Adrenal gland (tissue), 5 donors: ENCODE measurements around the gene KCNIP3.

ENCODE experiments used
- POLR2A ChIP-seq, 2 donors: fragments of 450-650 bp; IDR thresholded peaks; one replicate each; pipeline ENCODE4 v1.6.1; 2017; ENCODE audit warnings: antibody characterized with exemption in 2 of 2, mild to moderate bottlenecking in 2 of 2, moderate library complexity in 1 of 2
- TF ChIP-seq, protein P1 (sequence below), 6 experiments: fragments of 450-650 bp in 4 of 6; fragments of 200-600 bp in 2 of 6; sonication (generic) in 1 of 6; IDR thresholded peaks; 1 replicate in 5 of 6; 2 replicates in 1 of 6; pipeline versions ENCODE4 v1.5.1 to v1.8.0; 2016 to 2021; ENCODE audit warnings: antibody characterized with exemption in 6 of 6, mild to moderate bottlenecking in 2 of 6, moderate library complexity in 1 of 6
- donor health status: DM: no; HTN: no; CAD: no.

DNA sequence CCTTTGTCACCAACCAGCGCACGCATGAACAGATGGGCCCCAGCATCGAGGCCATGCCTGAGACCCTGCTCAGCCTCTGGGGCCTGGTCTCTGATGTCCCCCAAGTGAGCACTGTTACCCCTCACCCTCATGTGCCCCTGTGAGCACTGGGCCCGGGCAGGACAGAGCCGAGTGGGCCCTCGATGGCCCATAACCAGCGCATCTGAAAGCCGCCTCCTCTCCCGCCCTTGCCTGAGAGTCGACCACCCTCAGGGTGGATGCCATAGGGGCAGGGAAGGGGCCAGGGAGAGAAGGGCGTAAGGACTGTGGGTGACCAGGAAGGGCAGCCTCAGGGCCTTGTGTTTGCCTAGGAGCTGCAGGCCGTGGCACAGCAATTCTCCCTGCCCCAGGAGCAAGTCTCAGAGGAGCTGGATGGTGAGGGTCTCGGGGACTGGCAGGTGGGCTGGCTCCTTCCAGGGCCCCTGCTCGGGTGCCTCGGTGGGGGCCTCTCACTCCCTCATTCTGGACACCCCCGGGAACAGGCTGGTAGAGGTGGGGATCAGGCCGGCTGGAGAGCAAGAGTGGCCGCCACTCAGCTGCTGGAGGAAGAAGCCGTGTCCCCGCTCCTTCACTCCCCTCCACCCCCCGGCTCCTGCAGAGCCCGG is 20.8 kb upstream of the KCNIP3 start:
- TF ChIP-seq, protein P1, sequence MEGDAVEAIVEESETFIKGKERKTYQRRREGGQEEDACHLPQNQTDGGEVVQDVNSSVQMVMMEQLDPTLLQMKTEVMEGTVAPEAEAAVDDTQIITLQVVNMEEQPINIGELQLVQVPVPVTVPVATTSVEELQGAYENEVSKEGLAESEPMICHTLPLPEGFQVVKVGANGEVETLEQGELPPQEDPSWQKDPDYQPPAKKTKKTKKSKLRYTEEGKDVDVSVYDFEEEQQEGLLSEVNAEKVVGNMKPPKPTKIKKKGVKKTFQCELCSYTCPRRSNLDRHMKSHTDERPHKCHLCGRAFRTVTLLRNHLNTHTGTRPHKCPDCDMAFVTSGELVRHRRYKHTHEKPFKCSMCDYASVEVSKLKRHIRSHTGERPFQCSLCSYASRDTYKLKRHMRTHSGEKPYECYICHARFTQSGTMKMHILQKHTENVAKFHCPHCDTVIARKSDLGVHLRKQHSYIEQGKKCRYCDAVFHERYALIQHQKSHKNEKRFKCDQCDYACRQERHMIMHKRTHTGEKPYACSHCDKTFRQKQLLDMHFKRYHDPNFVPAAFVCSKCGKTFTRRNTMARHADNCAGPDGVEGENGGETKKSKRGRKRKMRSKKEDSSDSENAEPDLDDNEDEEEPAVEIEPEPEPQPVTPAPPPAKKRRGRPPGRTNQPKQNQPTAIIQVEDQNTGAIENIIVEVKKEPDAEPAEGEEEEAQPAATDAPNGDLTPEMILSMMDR (IDR thresholded peaks at IDR 0.05) = no peak
- no peak for TF ChIP-seq POLR2A (IDR thresholded peaks at IDR 0.05)
